Ecto neural progenitor cell (in vitro differentiated cells): ENCODE results near the gene SMC1B.
"Not testable (repeated sequence)": the region's sequence is repeated elsewhere in the genome, so short reads cannot be mapped to it uniquely, and the experiment has no call there.

Source experiments
- DNase-seq: peaks from one replicate; pipeline ENCODE4 v3.0.0-alpha.2; 2018; ENCODE audit warnings: low spot score

SMC1B gene, protein sequence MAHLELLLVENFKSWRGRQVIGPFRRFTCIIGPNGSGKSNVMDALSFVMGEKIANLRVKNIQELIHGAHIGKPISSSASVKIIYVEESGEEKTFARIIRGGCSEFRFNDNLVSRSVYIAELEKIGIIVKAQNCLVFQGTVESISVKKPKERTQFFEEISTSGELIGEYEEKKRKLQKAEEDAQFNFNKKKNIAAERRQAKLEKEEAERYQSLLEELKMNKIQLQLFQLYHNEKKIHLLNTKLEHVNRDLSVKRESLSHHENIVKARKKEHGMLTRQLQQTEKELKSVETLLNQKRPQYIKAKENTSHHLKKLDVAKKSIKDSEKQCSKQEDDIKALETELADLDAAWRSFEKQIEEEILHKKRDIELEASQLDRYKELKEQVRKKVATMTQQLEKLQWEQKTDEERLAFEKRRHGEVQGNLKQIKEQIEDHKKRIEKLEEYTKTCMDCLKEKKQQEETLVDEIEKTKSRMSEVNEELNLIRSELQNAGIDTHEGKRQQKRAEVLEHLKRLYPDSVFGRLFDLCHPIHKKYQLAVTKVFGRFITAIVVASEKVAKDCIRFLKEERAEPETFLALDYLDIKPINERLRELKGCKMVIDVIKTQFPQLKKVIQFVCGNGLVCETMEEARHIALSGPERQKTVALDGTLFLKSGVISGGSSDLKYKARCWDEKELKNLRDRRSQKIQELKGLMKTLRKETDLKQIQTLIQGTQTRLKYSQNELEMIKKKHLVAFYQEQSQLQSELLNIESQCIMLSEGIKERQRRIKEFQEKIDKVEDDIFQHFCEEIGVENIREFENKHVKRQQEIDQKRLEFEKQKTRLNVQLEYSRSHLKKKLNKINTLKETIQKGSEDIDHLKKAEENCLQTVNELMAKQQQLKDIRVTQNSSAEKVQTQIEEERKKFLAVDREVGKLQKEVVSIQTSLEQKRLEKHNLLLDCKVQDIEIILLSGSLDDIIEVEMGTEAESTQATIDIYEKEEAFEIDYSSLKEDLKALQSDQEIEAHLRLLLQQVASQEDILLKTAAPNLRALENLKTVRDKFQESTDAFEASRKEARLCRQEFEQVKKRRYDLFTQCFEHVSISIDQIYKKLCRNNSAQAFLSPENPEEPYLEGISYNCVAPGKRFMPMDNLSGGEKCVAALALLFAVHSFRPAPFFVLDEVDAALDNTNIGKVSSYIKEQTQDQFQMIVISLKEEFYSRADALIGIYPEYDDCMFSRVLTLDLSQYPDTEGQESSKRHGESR

GRCh38 chr22:45413368-45414211 lies at the start of gene SMC1B, which contains the start of gene RIBC2:
SMC1B (minus strand) TSS chr22:45413599; CDS start chr22:45413567, 32 bp downstream.
RIBC2 (plus strand) TSS chr22:45413693; CDS start chr22:45413887, 194 bp downstream.
- peak; percentile 84 for DNase-seq

DNA sequence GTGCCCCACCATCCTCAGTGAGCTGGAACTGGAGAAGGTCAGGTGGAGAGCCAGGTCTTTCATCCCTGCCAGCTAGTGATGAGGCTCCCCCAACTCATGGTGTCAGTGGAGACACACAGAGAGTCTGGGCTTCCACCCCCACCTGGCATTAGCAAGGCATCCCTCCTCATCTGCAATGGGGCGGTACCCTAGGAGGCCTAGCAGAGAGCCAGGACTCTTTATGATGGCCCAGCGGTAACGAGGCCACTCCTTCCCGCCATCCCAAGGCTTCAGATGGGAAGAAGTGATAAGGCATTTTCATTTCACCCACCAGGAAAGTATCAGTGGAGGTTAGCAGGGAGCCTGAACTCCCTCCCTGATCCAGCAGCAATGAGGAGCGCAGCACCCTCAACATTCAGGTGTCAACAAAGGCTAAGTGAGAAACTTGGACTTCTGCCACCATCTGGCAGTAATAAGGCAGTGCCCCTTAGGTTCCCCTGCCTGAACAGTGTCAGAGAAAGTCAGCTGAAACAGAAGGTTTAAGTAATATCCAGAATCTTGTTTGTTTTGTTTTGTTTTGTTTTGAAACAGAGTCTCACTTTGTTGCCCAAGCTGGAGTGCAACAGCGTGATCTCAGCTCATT lies 48.7 kb upstream of the SMC1B start:
- no peak for DNase-seq

DNA sequence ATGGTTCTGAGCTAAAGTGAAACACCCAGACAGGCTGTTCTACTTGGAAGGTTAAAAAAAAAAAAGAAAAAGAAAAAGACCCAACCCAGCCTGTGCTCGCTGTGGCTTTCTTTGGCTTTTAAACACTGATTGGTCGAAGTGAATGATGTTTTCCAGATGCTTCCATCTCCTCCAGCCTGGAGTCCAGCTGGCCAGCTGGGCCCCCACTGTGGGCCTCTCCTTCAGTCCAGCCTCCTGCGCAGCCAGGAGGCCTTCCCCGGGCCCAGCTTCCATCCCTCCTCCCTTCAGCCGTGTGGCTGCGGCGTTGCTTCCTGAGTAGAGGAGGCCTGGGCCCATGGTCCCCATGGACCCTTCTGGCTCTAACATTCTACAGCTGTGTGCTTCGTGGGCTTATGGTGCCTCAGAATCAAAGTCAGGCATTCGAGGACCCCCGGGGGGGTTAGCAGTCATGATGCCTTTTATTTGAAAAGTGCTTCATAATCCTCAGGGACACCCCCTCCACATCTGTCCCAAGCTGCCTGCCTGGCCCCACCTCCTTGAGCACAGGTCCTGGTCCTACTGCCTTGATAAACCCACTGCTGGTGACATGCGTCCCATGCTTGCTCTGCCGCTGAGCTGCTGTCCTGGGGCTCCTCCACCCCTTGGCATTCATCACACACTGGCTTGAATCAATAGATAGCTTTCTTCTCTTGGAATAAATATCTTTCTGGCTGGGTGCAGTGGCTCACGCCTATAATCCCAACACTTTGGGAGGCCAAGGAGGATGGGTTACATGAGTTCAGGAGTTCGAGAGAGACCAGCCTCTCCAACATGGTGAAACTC lies 47.1 kb upstream of the SMC1B start:
- DNase-seq, result no peak

DNA sequence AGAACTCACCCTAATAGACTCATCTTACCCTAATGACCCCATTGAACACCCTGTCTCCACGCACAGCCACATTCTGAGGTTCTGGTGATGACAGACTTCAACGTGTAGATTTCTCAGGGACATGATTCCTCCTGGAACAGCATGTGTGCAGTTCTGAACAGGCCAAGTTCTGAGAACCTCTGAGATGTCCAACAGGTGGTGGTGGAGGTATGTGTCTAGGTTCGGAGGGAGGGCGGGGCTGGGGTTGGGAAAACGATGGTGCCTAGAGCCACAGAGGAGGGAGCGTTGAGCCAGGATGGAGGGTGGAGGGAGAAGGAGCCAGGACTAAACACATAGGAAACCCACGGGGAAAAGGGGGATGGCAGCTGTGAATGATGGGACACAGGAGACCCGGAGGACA lies 45.8 kb upstream of the SMC1B start:
- DNase-seq, result no peak

- no peak for DNase-seq
Measured at GRCh38 chr22:45458532-45458931, 45.1 kb upstream of the SMC1B start.

DNA sequence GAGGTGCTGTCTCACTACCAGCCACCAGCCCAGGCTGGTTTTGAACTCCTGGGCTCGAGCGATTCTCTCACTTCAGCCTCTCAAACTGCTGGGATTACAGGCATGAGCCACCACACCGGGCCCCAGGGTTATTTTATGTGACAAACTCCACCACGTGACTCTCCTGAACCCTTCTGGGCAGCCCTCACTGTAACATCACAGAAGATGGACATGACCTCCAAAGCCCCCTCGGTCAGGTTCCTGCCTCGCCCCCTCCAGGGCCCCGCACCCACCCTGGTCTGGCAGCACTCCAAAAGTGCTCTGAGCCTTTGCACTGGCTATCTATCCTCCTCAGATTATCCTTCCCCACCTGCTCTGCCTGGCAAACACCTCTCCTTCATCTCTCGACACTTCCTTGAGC lies 43.4 kb upstream of the SMC1B start:
- DNase-seq, result no peak

GRCh38 chr22:45455621-45456020 lies 42.2 kb upstream of the SMC1B start:
- DNase-seq, result no peak

DNA sequence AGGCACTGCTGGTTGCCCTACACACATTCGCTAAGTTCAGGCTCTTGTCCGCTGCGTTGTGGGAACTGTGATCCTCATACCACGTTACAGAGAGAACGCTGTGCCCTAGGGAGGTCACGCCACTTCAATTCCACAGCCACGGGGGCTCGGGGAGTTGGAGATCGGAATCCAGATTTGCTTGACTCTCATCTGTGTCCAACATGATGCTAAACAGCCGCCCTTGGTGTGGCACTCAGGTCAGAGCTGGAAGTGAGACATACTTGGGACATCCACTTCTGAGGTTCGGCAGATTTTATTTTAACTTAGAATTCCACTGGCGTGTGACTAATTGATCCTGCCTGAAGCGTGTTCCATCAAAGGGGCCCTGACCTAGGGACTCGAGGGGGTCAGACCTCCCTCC lies 41.8 kb upstream of the SMC1B start:
- DNase-seq, result no peak

DNA sequence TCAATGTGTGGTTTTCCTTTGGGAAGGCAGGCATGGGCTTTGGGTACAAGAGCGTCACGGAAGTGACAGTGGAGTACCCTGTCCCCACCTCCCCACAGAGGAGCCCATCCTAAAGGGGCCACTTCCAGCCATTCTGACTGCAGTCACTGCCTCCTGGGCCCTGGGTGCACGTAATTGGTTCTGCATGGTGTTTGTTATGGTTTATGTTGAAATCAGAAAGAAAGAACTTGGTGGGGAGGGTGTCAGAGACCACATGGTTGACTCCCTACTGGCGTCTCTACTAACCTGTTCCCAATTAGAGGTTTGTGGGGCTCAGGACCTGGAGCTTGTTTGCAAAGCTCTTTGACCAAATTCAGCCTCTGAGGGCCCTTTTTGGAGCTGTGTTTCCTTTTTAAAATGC lies 40.9 kb upstream of the SMC1B start:
- no peak for DNase-seq

- DNase-seq, result no peak
Measured at GRCh38 chr22:45453764-45454163, 40.4 kb upstream of the SMC1B start.

DNA sequence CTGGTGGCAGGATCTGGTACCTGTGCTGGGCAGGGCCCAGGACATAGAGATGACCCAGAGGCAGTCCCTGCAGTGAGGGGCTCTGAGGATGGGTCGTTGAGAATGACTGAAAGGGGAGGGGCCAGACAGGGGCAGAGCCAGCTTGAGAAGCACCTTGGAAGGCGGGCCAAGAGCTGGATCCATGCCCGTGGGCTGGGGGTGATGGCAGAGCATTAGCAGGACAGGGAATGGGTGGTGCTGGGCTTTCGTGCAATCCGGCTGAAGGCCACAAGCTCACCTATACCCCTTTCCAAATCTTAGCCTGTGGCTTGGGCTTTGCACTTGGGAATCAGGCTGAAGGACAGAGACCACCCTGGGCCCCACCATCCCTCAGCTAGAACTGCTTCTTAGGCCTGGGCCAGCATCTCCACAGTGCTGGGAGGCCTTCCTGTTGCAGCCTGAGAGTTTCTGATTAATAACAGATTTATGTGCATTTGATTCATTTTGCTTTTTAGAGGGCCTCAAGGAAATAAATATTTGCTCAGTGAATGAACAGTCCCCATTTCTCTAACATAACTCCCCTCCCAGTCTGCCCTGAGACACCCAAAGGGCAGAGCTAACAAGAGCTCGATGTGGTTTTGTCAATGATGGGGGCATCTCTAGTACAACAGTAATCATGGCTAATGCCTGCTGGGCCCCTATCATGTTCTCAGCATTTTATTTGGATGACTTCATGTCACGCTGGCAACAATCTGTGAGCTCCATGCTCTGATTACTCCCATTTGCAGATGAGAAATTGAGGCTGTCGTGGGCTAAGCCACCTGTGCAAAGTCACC lies 39.4 kb upstream of the SMC1B start:
- no peak for DNase-seq

GRCh38 chr22:45451972-45452371 lies 38.6 kb upstream of the SMC1B start:
- DNase-seq, result no peak

GRCh38 chr22:45450921-45451651 lies 37.7 kb upstream of the SMC1B start:
- no peak for DNase-seq

GRCh38 chr22:45450101-45450785 lies 36.8 kb upstream of the SMC1B start:
- no peak for DNase-seq

GRCh38 chr22:45449442-45449841 lies 36.0 kb upstream of the SMC1B start:
- DNase-seq, result not testable (repeated sequence)

GRCh38 chr22:45448431-45448830 lies 35.0 kb upstream of the SMC1B start:
- DNase-seq, result no peak

- DNase-seq, result not testable (repeated sequence)
Measured at GRCh38 chr22:45447596-45447995, 34.2 kb upstream of the SMC1B start.

GRCh38 chr22:45446216-45446615 lies 32.8 kb upstream of the SMC1B start:
- DNase-seq, result no peak
